ENCODE measurements around the gene MAP4K4.

The MAP4K4 gene

GRCh38 chr2:101815739-101816391 is 118.4 kb downstream of the MAP4K4 start:
- no peak for DNase-seq (ENCODE audit: low read depth)

- DNase-seq (ENCODE audit: low read depth) = no peak
Observed at GRCh38 chr2:101816598-101816997, 119.1 kb downstream of the MAP4K4 start.

DNA sequence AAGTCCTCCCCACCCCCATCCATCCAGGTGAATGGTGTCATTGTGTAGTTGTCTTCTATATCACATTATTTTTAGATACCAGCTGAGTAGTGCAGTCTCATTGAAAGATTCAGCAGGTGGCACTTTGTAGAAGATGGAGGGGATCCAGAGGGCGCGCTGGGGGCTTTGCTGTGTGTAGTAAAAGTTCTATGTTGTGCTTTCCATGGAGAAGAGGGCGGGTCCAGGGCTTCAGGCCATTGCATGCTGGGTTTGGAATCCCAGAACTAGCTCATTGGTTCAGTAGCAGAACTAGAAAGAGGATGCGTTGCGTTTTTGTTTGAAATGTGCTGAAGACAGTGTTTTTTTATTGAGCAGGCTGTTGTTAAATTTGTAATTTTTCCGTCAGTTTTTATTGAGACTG is 120.0 kb downstream of the MAP4K4 start:
- no peak for DNase-seq (ENCODE audit: low read depth)

GRCh38 chr2:101818531-101819451 is 121.3 kb downstream of the MAP4K4 start:
- DNase-seq (ENCODE audit: low read depth) = no peak

- no peak for DNase-seq (ENCODE audit: low read depth)
Observed at GRCh38 chr2:101820519-101820918, 123.0 kb downstream of the MAP4K4 start.

DNA sequence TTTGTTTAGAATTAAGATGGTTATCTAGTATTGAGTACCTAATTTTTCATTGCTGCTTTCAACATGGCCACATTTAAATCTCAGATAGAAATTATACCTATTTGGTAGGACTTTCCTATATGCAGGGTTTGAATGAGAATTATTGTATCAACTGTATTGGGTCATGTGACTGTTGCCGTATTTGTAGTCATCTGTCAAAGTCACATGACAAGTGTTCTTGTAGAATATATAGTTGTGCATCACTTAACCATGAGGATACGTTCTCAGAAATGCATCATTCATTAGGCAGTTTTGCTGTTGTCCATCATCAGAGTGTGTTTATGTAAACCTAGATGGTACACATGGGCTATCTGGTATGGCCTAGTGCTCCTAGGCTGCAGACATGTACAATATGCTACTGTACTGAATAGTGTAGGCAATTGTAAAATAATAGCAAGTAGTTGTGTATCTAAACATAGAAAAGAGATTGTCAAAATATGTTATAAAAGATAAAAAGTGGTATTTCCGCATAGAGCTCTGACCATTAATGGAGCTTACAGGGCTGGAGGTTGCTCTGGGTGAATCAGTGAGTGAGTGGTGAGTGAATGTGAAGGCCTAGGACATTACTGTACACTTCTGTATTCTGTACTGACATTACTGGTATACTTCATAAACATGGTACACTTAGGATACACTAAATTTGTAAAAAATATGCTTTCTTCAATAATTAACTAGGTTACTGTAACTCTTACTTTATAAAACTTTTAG is 123.7 kb downstream of the MAP4K4 start:
- DNase-seq (ENCODE audit: low read depth) = no peak

DNA sequence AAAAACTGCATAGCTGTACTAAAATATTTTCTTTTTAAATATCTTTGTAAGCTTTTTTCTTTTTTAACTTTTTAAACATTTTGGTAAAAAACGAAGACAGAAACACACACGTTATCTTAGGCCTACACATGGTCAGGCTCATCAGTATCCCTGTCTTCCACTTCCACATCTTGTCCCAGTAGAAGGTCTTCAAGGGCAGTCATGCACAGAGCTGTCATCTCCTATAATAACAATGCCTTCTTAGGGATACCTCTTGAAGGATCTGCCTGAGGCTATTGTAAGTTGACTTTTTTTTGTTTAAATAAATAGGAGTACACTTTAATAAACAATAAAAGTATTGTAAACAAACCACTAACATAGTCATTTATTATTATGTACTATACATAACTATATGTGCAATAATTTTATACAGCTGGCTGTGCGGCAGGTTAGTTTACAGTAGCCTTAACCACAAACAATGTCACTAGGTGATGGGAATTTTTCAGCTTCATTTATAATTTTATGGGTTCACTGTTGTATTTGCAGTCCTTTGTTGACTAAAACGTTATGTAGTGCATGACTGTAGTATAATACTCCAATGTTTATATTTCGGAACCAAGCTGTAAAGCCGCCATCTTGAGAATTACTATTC is 124.4 kb downstream of the MAP4K4 start:
- no peak for DNase-seq (ENCODE audit: low read depth)

DNA sequence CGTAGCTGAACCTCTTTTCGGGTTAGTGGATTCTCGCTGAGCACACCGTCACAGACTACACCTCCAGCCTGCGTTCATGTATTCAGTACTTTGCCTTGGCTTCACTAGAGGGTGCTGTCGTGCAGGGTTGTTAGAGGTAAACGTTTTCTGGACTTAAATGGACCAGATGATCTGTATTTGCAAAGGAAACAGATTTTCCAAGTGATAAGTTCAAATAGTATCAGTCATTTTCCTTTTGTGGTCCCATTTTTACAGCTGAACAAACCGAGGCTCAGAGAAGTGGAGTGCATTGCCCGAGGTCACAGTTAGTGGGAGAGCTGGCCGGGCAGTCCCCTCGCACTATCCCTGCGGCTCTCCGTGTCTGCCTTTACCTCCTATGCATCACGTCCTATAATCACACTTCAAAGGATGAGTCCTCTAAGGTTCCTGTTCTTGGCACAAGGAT is 125.9 kb downstream of the MAP4K4 start:
- peak; percentile 59 for DNase-seq (ENCODE audit: low read depth)

DNA sequence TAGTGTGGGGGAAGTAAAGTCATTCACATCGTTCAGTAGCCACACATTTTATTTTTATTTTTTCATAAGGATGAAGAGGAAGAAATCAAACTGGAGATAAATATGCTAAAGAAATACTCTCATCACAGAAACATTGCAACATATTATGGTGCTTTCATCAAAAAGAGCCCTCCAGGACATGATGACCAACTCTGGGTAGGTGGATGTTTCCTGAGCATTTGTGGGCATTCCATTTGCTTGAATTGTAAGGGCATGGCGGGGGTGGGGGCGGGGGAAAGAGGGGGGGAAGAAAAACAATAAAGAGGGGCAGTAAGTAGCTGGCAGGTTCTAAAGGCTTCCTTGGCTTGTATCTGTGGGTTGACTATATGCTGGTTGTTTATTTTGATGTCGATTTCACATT is 126.4 kb downstream of the MAP4K4 start:
- DNase-seq (ENCODE audit: low read depth) = no peak

- DNase-seq (ENCODE audit: low read depth) = no peak
Observed at GRCh38 chr2:101826716-101827115, 129.2 kb downstream of the MAP4K4 start.

GRCh38 chr2:101827246-101827645 is 129.7 kb downstream of the MAP4K4 start:
- no peak for DNase-seq (ENCODE audit: low read depth)

- no peak for DNase-seq (ENCODE audit: low read depth)
Observed at GRCh38 chr2:101828257-101828656, 130.8 kb downstream of the MAP4K4 start.

DNA sequence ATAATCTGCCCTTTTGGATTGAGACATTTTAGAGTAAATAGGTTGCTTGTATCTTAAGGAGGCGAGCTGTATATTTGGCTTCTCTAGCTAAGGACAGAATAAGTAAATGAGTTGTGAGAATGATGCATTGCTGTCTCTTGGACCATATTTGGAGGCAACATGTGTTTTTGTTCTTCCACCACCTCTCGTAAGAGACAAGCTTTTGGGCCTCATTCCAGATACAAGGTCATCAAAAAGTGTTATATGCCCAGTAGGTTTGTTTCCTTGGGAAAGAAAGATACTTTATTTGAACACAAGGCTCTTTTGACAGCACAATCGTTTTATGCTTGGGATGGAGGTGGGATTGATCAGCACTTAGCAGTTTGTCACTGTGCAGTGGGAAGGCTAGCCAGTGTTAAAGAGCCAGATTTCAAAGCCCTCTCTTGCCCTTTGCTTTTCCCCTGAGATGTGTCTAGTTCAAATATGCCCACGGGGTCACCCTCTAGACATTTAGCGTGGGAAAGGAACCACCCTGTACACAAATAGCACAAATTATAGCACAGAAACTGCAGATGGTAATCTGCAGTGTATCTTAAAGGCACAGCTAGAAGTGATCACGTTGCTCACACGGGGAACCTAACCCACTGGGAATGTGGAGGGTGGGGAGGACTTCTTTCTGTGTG is 131.3 kb downstream of the MAP4K4 start:
- no peak for DNase-seq (ENCODE audit: low read depth)

DNA sequence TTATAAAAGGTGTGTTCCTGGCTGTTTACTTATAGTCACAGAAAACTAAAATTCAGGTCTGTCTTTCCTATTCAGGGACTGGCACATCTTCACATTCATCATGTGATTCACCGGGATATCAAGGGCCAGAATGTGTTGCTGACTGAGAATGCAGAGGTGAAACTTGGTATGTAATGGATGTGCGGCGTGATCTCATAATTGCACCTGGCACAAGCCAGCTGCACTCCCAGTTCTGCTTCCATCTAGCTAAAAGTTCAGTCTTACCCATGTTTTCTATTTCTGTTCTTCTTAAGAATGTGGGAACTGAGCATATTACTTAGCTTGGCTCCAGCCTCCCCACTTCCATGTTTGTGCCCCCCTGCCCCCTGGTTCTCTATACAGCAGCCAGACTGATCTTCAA is 131.9 kb downstream of the MAP4K4 start:
- no peak for DNase-seq (ENCODE audit: low read depth)

DNA sequence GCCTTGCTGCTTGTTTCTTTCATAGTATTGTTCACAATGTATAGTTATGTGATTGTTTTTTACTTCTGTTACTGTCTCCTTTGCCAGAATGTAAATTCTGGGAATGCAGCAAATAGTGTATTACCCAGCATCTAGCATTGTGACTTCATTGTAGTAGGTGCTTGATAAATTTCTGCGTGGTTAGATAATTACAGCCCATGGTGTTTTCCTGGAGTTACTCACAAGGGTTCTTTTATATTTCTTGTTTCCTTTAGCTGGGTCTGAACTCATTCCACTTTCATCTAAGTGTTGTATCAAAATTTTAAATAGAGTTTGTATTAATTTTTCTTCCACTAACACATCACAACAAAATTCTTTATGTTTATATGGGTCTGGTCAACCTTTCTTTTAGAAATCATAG is 132.6 kb downstream of the MAP4K4 start:
- DNase-seq (ENCODE audit: low read depth) = no peak

- DNase-seq (ENCODE audit: low read depth) = no peak
Observed at GRCh38 chr2:101830555-101830954, 133.0 kb downstream of the MAP4K4 start.

- peak; percentile 45 for DNase-seq (ENCODE audit: low read depth)
Observed at GRCh38 chr2:101831351-101831865, 133.9 kb downstream of the MAP4K4 start.

DNA sequence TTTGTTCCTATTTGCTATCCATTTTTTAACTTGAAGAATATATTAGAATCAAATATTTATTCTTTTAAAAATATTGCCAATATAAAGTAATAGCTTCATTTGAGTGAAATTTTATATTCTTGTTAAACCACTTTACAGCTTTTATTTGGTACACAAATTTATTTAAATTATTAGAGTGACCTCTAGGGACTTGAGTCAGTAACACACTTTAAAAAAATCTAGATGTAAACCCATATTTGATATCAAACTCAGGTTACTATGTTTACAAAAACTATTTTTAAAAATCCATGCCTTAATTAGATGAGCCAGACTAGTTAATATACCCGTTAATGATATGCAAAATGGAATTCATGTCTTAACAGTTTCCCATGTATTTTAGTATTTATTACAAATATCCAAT is 134.6 kb downstream of the MAP4K4 start:
- DNase-seq (ENCODE audit: low read depth) = no peak

- no peak for DNase-seq (ENCODE audit: low read depth)
Observed at GRCh38 chr2:101833890-101834523, 136.5 kb downstream of the MAP4K4 start.

DNA sequence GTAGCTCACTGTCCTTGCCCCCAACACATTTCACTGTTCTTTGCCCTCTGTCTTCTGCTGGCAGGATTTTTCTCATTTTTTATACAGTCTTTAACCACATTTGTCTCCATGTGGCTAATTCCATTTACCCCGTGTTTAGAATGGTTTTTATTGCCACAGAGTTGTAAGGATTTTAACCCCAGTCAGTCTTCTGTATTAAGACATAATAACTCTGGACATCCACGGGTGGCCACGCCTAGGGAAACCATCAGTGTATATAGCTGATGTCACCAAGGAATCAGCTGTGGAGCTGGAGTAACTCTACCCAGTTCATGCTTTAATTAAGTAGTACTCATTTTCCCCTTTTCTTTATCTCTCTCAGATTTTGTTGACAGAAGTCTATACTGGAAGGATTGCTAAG is 139.8 kb downstream of the MAP4K4 start:
- no peak for DNase-seq (ENCODE audit: low read depth)

Measured in activated gamma-delta T cell treated with anti-CD3 and anti-CD28 coated beads, Interleukin-2, amount 50 U/mL, for 16 hours (primary cell).